Colonic mucosa (tissue), 4 donors: ENCODE results near the gene TSC1. TPM values are rescaled to one million over a fixed set of nuclear protein-coding genes. Genes with fewer than 3 reads are reported as not detected.

Experiments
- DNase-seq: peaks from one replicate; pipeline ENCODE4 v3.0.0-alpha.2; 2020
- H3K27ac ChIP-seq: fragments of 200-600 bp; one replicate; pipeline ENCODE4 v1.8.0; 2021
- H3K27me3 ChIP-seq: fragments of 200-600 bp; one replicate; pipeline ENCODE4 v1.8.0; 2021
- H3K36me3 ChIP-seq: fragments of 200-600 bp; one replicate; pipeline ENCODE4 v1.8.0; 2021
- H3K4me1 ChIP-seq: fragments of 200-600 bp; one replicate; pipeline ENCODE4 v1.8.0; 2021; ENCODE audit warnings: mild to moderate bottlenecking
- H3K4me3 ChIP-seq: fragments of 200-600 bp; one replicate; pipeline ENCODE4 v1.8.0; 2021
- H3K9ac ChIP-seq, 2 donors: one replicate each; pipeline ENCODE4 v1.7.0; 2013; ENCODE audit warnings: control low read depth in 2 of 2, low read depth in 2 of 2, low read length in 2 of 2
- H3K9me3 ChIP-seq: fragments of 200-600 bp; one replicate; pipeline ENCODE4 v1.8.0; 2021
- CTCF ChIP-seq: fragments of 200-600 bp; IDR thresholded peaks from one replicate; pipeline ENCODE4 v1.8.0; 2022; ENCODE audit warnings: antibody characterized with exemption, mild to moderate bottlenecking
- intact Hi-C: fragments of 100-400 bp; cut with DNase I; formaldehyde crosslinking; loops from one replicate; pipeline ENCODE4 v1.14.1; 2022
- total RNA-seq, 2 donors: library from RNA; stranded (reverse); fragmentation: NEBNext Ultra II Directional in 1 of 2; extraction: Animal tissue kit (Norgen Biotek cat#: 25700) in 1 of 2; gene quantifications; one replicate each; pipeline ENCODE4 v1.2.1, GENCODE V29; 2021
- donor health status: healthy.
- donor health status: DM: no; HTN: no; CAD: no.
- donor health status: DM: no; HTN: no; CAD: no.

Gene TSC1
- total RNA-seq, 2 donors from 2014 or later = 29.4 to 46.6 TPM

DNA sequence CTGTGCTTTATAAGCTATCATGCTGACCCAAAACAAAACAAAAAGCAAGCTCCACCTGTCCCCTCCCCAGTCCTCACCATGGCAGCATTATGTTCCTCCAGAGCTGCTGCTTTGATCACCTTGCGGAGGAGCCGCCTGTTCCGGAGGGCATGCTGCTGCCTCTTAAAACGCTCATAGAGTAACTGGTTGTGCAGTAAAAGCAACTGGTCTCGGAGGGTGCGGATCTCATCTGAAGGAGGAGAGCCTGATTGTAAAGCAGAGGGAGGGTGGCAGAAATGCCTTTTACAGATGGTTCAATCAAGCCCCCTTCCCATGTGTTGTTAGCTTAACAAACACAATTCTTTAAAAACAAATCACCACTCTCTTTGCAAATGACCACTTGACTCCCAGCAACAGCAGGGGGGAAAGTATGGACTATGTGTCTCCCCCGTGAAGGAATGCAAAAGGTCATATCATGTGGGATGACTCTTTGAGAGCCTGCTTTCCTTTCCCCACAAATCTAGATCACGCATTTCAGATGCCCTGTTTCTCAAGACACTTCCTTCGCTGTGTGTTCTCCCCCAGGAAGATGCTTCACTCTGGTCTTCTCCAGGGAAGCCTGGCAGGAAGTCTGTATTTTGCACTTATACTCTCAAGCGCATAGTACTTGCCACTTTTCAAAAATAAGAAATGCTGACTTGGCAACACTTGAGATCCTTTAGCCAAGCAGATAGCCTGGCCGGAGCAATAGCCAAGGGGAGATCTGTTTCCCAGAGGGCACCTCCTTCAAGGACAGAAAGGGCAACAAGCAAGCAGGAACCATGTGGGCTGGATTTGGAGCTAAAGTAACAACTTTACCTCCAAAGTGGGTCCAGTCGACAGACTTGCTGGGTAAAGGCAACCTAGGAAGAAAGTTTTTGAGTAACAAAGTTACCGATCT lies 40.6 kb downstream of the TSC1 start:
- DNase-seq = no peak
- TF ChIP-seq CTCF = no peak
- intact Hi-C loops = loop anchor here (5.0 kb wide), 2 partner anchors 68 to 92 kb away; no protein-coding TSS in a partner anchor

GRCh38 chr9:132901858-132902831 lies 42.3 kb downstream of the TSC1 start:
- Histone ChIP-seq H3K9ac (no peak overlapping the region), H3K36me3 (peaks cover 12% of the 10 kb centered on the region), H3K4me1 (no peaks in the 10 kb centered on the region), H3K27me3 (no peaks in the 10 kb centered on the region), H3K9me3 (no peaks in the 10 kb centered on the region), H3K27ac (no peak overlapping the region), H3K4me3 (no peak overlapping the region)
- intact Hi-C loops = loop anchor here (5.0 kb wide), 2 partner anchors 70 to 90 kb away; no protein-coding TSS in a partner anchor
- peak; percentile 65 for DNase-seq
- TF ChIP-seq CTCF = peak; percentile 89

More for the DNA sequence above, 40.6 kb downstream of the TSC1 start:
- no peaks in the 10 kb centered on the region for H3K9me3 ChIP-seq
- H3K27me3 ChIP-seq = no peaks in the 10 kb centered on the region
- H3K4me3 ChIP-seq = no peak overlapping the region
- H3K27ac ChIP-seq = no peak overlapping the region
- no peaks in the 10 kb centered on the region for H3K4me1 ChIP-seq
- no peak overlapping the region for H3K9ac ChIP-seq
- H3K36me3 ChIP-seq = peaks cover 12% of the 10 kb centered on the region

GRCh38 chr9:132898051-132898450 lies 46.4 kb downstream of the TSC1 start:
- H3K27me3 ChIP-seq = no peaks in the 10 kb centered on the region
- intact Hi-C loops = no loop called here
- H3K9ac ChIP-seq = no peak overlapping the region
- no peak overlapping the region for H3K27ac ChIP-seq
- no peaks in the 10 kb centered on the region for H3K4me1 ChIP-seq
- no peak overlapping the region for H3K4me3 ChIP-seq
- H3K36me3 ChIP-seq = peaks cover 12% of the 10 kb centered on the region
- no peak for TF ChIP-seq CTCF
- H3K9me3 ChIP-seq = no peaks in the 10 kb centered on the region
- no peak for DNase-seq

DNA sequence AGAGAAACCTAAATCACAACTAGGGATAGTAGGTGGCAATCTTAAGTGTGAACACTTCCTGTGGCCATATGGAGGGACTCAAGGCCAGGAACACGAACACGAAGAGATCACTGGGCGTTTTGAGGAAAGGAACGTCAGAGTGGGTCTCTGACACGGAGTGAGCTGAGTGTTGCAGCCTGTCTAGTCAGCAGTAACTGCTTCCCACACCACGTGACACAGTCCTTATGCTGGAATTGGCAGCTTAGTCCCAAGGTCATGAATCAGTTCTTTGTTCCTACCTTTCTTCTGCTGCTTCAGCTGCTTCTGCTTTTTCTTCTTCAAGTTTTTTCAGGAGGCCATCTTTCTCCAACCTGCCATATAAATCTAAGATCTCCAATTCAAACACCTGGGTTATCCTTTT lies 47.5 kb downstream of the TSC1 start:
- no peak for TF ChIP-seq CTCF
- Histone ChIP-seq H3K27me3 (no peaks in the 10 kb centered on the region), H3K4me1 (no peaks in the 10 kb centered on the region), H3K9me3 (no peaks in the 10 kb centered on the region), H3K27ac (no peak overlapping the region), H3K4me3 (no peak overlapping the region), H3K9ac (no peak overlapping the region), H3K36me3 (peaks cover 12% of the 10 kb centered on the region)
- intact Hi-C loops = no loop called here
- DNase-seq = no peak

- H3K27ac ChIP-seq = no peak overlapping the region
- H3K9ac ChIP-seq = no peak overlapping the region
- no peaks in the 10 kb centered on the region for H3K4me1 ChIP-seq
- no peaks in the 10 kb centered on the region for H3K9me3 ChIP-seq
- H3K36me3 ChIP-seq = peaks cover 12% of the 10 kb centered on the region
- H3K4me3 ChIP-seq = no peak overlapping the region
- DNase-seq = no peak
- TF ChIP-seq CTCF = no peak
- intact Hi-C loops = no loop called here
- no peaks in the 10 kb centered on the region for H3K27me3 ChIP-seq
Measured at GRCh38 chr9:132896264-132896663, 48.2 kb downstream of the TSC1 start.
